ENCODE results near the gene BDP1.
"Not testable (repeated sequence)": the region's sequence is repeated elsewhere in the genome, so short reads cannot be mapped to it uniquely, and the experiment has no call there.

Gene BDP1, protein sequence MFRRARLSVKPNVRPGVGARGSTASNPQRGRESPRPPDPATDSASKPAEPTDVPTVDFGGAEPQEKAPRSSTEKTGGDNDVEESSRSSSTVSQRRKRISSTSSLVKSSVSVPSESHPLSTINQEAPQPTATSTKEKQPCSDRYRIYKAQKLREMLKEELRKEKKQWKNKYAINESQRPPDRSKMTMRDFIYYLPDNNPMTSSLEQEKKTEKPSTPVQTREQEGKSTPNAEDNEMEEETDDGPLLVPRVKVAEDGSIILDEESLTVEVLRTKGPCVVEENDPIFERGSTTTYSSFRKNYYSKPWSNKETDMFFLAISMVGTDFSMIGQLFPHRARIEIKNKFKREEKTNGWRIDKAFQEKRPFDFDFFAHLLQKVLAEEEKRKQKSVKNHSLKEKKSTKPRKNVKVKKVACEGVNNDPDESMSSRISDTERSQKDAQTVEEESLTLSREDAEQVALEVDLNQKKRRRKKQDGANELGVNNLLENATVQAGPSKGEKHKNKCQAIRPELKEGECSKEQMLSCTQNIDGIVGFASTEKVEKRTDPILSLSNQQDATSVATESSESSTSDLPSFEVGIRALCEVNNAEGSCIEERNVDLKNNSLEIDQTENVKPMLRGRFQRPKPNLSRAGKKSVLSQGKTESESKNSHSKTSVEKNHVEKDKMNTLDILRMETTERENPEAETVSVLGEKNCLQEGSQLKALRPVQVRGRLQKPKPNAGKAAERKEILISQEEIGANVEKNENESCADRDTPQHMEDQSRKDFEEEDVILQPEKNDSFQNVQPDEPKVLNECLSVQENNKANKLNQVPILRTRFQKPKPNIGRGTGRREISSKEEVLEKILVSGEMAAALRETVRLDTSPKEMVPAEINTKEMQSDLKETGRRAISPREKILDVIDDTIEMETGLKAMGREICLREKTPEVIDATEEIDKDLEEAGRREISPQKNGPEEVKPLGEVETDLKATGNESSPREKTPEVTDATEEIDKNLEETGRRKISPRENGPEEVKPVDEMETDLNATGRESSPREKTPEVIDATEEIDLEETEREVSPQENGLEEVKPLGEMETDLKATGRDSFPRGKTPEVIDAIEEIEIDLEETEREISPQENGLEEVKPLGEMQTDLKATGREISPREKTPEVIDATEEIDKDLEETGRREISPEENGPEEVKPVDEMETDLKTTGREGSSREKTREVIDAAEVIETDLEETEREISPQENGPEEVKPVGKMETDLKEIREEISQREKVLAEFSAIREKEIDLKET (N-terminal part only)

GRCh38 chr5:71455427-71456361 is at the start of gene BDP1:
Gene BDP1, plus strand, starts transcription at chr5:71455651. Its CDS starts 227 bp downstream, at chr5:71455878.
- DNase-seq, result peak; percentile 96

DNA sequence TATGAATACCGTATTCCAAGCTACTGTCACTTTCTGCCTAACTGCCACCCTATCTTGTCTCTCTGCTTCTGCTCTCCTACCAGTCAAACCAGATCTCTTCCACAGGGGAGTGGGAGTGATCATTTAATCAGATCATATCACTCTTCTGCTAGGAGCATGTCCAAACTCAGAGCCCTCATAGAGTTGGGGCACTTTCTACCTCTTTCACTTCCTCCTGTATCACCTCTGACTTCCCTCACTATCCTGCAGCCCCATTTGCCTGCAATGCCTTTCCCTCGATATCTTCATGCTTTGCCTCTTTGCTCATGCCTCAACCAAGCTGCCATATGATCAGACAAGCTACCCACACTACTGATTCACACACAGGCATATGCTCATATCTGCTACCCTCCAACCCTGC is 45.4 kb upstream of the BDP1 start:
- not testable (repeated sequence) for DNase-seq

DNA sequence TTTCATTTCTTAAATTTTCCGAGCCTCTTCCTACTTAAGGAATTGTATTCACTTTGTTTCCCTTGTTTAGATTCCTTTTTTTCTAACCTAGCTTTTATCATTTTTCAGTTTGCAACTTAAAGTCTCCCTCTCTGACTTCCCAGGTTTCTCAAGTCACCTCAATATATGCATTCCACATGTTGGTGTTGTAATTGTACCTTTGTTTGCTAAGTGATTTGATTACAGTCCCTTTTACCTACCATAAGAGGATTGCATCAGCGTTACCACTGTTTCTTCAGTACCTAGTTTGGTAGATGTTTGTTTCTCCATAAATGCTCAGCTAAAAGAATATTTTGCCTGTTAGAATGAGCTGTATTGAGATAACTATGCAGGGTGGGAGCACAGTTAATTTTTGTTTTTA is 39.8 kb upstream of the BDP1 start:
- DNase-seq, result not testable (repeated sequence)

- DNase-seq, result not testable (repeated sequence)
These were observed 37.4 kb upstream of the BDP1 start for GRCh38 chr5:71418026-71418425.

DNA sequence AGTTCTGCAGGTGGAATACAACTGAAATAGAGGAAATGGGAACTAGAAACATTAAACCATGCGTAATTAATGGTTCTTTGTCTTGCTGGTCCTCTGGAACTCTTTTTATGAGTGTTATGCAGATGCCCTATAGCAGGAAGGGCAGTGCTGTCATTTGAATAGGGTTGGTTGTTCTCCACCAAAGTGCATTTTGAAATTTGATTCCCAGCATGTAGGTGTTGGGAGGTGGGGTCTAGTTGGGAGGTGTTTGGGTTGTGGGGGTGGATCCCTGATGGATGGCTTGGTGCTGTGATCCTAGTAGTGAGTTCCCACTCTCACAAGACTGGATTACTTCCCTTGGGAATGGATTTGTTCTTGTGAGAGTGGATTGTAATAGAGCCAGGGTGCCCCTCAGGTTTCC is 34.2 kb upstream of the BDP1 start:
- DNase-seq, result not testable (repeated sequence)

GRCh38 chr5:71423896-71424295 is 31.6 kb upstream of the BDP1 start:
- DNase-seq, result not testable (repeated sequence)

GRCh38 chr5:71426686-71427474 is 28.6 kb upstream of the BDP1 start:
- DNase-seq, result not testable (repeated sequence)

- not testable (repeated sequence) for DNase-seq
These were observed 23.0 kb upstream of the BDP1 start for GRCh38 chr5:71432410-71432809.

- not testable (repeated sequence) for DNase-seq
These were observed 20.6 kb upstream of the BDP1 start for GRCh38 chr5:71434825-71435224.

- DNase-seq, result not testable (repeated sequence)
These were observed 13.9 kb upstream of the BDP1 start for GRCh38 chr5:71441564-71441963.

GRCh38 chr5:71443891-71444290 is 11.6 kb upstream of the BDP1 start:
- DNase-seq, result not testable (repeated sequence)

- not testable (repeated sequence) for DNase-seq
These were observed 10.4 kb upstream of the BDP1 start for GRCh38 chr5:71445015-71445414.

DNA sequence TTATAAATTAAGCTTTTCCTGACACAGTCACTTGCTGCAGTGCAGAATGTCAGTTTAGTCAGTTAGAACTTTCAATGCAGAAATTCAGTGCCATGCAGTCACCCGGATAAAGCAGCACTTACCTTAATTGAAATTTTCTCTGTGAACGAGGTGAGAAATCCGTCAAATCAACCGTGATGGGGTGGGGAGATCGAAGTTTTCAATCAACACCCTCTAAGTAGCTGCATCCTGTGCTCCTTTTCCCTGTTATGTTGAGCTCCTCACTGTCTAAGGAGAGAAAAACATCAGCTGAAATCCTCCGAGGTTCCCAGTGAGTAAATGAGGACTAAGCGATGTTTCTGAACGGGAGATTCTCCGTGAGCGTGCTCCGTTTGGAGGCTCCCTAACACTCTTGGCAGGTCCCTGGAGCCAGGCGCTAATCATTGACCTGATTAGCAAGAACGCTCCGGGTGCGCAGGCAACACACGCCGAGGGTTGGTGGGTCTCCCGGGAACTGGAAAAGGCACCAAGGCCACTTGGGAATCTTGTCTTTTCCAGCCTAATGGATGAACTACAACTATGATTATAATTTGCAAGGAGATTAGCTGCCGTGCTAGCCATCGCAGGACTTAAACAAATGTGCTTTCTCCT is 9.8 kb upstream of the BDP1 start:
- DNase-seq, result not testable (repeated sequence)

DNA sequence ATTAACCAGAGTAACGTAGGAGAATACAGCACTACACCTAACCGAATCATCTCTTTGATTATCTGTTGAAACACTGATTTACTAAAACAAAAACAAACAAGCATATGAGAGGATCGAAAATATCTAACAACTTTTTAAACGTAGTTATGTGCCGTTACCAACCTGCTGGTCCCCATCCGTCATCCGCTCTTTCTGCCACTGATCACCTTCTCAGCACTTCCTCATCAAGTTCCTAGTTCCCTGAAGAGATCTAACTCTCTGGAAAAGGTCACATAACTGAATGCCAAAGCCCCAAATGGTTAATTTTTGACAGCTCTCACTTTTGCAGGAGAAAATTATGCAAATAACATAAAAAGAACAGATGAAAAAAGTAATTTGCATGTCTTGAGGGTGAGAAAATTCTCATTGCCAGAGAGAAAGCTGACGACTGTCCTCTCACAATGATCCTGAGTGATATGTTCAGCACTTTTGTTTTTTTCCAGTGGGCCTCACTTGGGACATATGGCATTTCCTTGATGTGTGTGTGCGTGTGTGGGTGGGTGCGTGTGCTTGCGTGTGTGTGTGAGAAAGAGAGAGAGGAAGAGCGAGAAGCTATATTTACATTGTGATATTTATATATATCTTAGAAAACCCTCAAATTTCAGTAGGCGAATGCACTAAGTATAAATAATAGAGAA is 8.8 kb upstream of the BDP1 start:
- DNase-seq, result not testable (repeated sequence)

DNA sequence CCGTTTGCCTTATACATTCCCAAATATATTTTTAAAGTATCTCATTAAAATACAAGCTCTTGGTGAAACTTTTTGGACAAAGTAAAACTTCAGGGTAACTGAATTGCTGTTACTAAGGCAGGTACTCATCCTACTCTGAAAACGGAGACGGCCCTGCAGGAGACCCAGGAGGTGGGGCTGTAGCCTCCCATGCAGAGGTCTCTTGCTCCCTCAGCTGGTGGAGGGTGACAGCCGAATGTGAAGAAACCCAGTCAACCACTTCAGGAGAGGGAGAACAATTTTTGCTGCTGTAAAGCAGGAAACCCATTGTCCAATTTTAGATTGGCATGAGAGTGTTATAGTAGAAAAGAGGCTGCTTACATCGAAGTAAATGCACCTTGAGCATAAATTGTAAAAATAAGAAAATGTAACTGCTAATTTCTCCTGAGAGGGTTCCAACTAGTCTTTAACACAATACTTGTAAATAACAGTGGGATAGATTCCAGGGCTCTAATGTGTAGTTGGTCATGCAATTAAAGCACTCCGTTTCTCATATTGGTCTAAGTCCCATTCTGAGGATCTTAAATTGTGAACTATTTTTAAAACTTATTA is 8.1 kb upstream of the BDP1 start:
- peak; percentile 51 to 52 for DNase-seq

GRCh38 chr5:71452876-71453275 is 2.6 kb upstream of the BDP1 start:
- no peak for DNase-seq

DNA sequence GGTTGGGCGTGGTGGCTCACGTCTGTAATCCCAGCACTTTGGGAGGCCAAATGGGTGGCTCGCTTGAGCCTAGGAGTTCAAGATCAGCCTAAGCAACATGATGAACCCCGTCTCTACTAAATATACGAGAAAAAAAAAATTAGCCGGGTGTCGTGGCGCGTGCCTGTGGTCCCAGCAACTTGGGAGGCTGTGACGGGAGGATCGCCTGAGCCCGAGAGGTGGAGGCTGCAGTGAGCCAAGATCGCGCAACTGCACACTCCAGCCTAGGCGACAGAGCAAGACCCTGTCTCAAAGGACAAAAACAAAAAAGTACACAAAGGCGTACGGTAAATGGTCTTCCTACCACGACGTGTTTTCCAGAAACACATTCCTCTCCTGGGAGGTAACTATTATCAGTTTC is 538 bp upstream of the BDP1 start:
- DNase-seq, result no peak

- DNase-seq, result no peak
These were observed 902 bp downstream of the BDP1 start for GRCh38 chr5:71456362-71456743.

GRCh38 chr5:71457106-71457505 is 1.7 kb downstream of the BDP1 start:
- DNase-seq, result no peak
